ENCODE measurements around the gene CD300LB. TPM values are rescaled to one million over a fixed set of nuclear protein-coding genes. Genes with fewer than 3 reads are reported as not detected.

The CD300LB gene
- total RNA-seq = not detected

GRCh38 chr17:74531231-74531761 is at the start of gene CD300LB:
CD300LB (minus strand) TSS chr17:74531475; CDS start chr17:74531350, 125 bp downstream.

GRCh38 chr17:74567397-74567796 is 36.1 kb upstream of the CD300LB start, which contains the start of gene CD300H:
CD300H (minus strand) TSS chr17:74567509.

GRCh38 chr17:74545843-74546230 is 14.6 kb upstream of the CD300LB start, which contains the start of gene CD300C:
CD300C (minus strand) TSS chr17:74546115; CDS start chr17:74545782, 333 bp downstream.

Other genes with a start within 250 kb of the CD300LB start
- gene KIF19, start 205.2 kb downstream of the CD300LB start, total RNA-seq = 0.63 TPM
- 4.7 TPM for gene BTBD17, start 169.6 kb downstream of the CD300LB start, total RNA-seq
- gene GPR142, start 164.0 kb downstream of the CD300LB start, total RNA-seq = not detected
- gene GPRC5C, start 99.4 kb downstream of the CD300LB start, total RNA-seq = 5.6 TPM
- 2.5 TPM for gene CD300A, start 64.8 kb downstream of the CD300LB start, total RNA-seq
- gene CD300C, start 14.6 kb upstream of the CD300LB start, total RNA-seq = not detected
- gene CD300H, start 36.0 kb upstream of the CD300LB start, total RNA-seq = not detected
- gene CD300LD, start 60.8 kb upstream of the CD300LB start, total RNA-seq = not detected
- not detected for gene CD300E, start 92.3 kb upstream of the CD300LB start, total RNA-seq
- gene CD300LF, start 181.4 kb upstream of the CD300LB start, total RNA-seq = not detected
- gene RAB37, start 205.8 kb upstream of the CD300LB start, total RNA-seq = 0.63 TPM
- gene NHERF1, start 217.2 kb upstream of the CD300LB start, total RNA-seq = 6.3 TPM
- 40.4 TPM for gene NAT9, start 244.9 kb upstream of the CD300LB start, total RNA-seq